Heart left ventricle (tissue), 16 donors: ENCODE results near the gene S100A13. TPM values are rescaled to one million over a fixed set of nuclear protein-coding genes. Genes with fewer than 3 reads are reported as not detected.

ENCODE experiments used
- ATAC-seq, 4 donors: fragments of 200-7000 bp; cut with Tn5 transposase; one replicate each; pipeline ENCODE4 v1.9.1; 2020 to 2022; ENCODE audit warnings: moderate library complexity in 4 of 4, mild to moderate bottlenecking in 3 of 4, moderate number of reproducible peaks in 1 of 4
- DNase-seq, 5 donors: peaks; one replicate each; pipeline ENCODE4 v3.0.0-alpha.2; 2020
- H3K27ac ChIP-seq, 12 donors: fragments of 200-600 bp; sonication (generic) in 4 of 12; one replicate each; pipeline versions ENCODE4 v1.5.0 to v1.8.0; 2016 to 2022; ENCODE audit warnings: mild to moderate bottlenecking in 2 of 12
- H3K27me3 ChIP-seq, 9 donors: fragments of 200-600 bp; sonication (generic) in 2 of 9; one replicate each; pipeline versions ENCODE4 v1.5.1 to v1.8.0; 2016 to 2022; ENCODE audit warnings: mild to moderate bottlenecking in 3 of 9
- H3K36me3 ChIP-seq, 9 donors: fragments of 200-600 bp; sonication (generic) in 2 of 9; one replicate each; pipeline versions ENCODE4 v1.5.0 to v1.8.0; 2018 to 2022; ENCODE audit warnings: mild to moderate bottlenecking in 2 of 9
- H3K4me1 ChIP-seq, 12 donors: fragments of 200-600 bp; sonication (generic) in 4 of 12; one replicate each; pipeline versions ENCODE4 v1.5.0 to v1.8.0; 2016 to 2022; ENCODE audit warnings: mild to moderate bottlenecking in 3 of 12
- H3K4me3 ChIP-seq, 12 donors: fragments of 200-600 bp; sonication (generic) in 4 of 12; one replicate each; pipeline versions ENCODE4 v1.5.0 to v1.8.0; 2017 to 2022; ENCODE audit warnings: mild to moderate bottlenecking in 9 of 12, moderate library complexity in 4 of 12
- H3K9me3 ChIP-seq, 12 donors: fragments of 200-600 bp; sonication (generic) in 4 of 12; one replicate each; pipeline versions ENCODE4 v1.5.0 to v1.8.0; 2016 to 2022; ENCODE audit warnings: mild to moderate bottlenecking in 1 of 12
- POLR2A ChIP-seq, 2 donors: fragments of 450-650 bp; IDR thresholded peaks; one replicate each; pipeline ENCODE4 v1.6.1; 2017; ENCODE audit warnings: antibody characterized with exemption in 2 of 2, mild to moderate bottlenecking in 2 of 2, moderate library complexity in 2 of 2
- WGBS, 4 donors: extraction: QIAGEN DNeasy Blood & Tissue Kit in 2 of 4; methylation state at CpG; one replicate each; pipeline versions ENCODE4 v1.1.5 to v1.1.7; 2013 to 2018; 5-methylcytosine and 5-hydroxymethylcytosine counted together
- intact Hi-C, 10 donors: fragments of 100-400 bp; cut with DNase I; formaldehyde crosslinking; loops; one replicate each; pipeline versions ENCODE4 v1.11.1 to v1.14.2; 2022
- polyA plus RNA-seq, 2 donors: library from polyadenylated mRNA; stranded (reverse); fragments of 200-250 nt; gene quantifications; one replicate each; pipeline ENCODE4 v1.2.3, GENCODE V29; 2013
- total RNA-seq, 9 donors: library from RNA; depleted of rRNA in 2 of 9; stranded (reverse); fragments of >200 nt in 2 of 9; fragmentation: NEBNext Ultra II Directional in 3 of 9; extraction: Animal tissue kit (Norgen Biotek cat#: 25700) in 3 of 9; gene quantifications; one replicate each; pipeline versions ENCODE4 v1.1.0 to v1.2.4, GENCODE V29; 2016 to 2023
- TF ChIP-seq, protein P1 (sequence below), 12 donors: fragments of 200-600 bp; sonication (generic) in 4 of 12; IDR thresholded peaks; one replicate each; pipeline versions ENCODE4 v1.5.0 to v1.8.0; 2018 to 2022; ENCODE audit warnings: antibody characterized with exemption in 12 of 12, mild to moderate bottlenecking in 5 of 12
- donor health status: ischemic (EF 13 %, LVEDD 7.1; RV severe dilation, severe dysfunction).
- donor health status: healthy with polysubstance abuse.
- donor health status: DM: no; HTN: yes; CAD: no.
- donor health status: DM: no; HTN: no; CAD: no.
- donor health status: ischemic (EF 25% LVEDD 6.9; RV normal size, moderate dysfunction).
- donor health status: ischemic (EF 25% LVEDD 5.7; RV mildly dilated, moderate dysfunction).
- donor health status: healthy.
- donor health status: DM: yes; HTN: yes; CAD: no.
- donor health status: ischemic (EF 35%, LVEDD 5.7; RV mildly dilated, moderate dysfunction).
- donor health status: nonischemic (EF 11% LVEDD 7.7; RV severe dilation, severe dysfunction).
- donor health status: DM: yes; HTN: yes; CAD: no.
- donor health status: PGD.
- donor health status: ischemic (EF 29% LVEDD 5.4; RV normal size, mild dysfunction).
- donor health status: nonischemic (EF 23%, LVEDD 6.1; RV moderate dilation, normal function).

The S100A13 gene
- total and polyA plus RNA-seq, 11 donors: 98.1 to 272 (median 138) TPM

DNA sequence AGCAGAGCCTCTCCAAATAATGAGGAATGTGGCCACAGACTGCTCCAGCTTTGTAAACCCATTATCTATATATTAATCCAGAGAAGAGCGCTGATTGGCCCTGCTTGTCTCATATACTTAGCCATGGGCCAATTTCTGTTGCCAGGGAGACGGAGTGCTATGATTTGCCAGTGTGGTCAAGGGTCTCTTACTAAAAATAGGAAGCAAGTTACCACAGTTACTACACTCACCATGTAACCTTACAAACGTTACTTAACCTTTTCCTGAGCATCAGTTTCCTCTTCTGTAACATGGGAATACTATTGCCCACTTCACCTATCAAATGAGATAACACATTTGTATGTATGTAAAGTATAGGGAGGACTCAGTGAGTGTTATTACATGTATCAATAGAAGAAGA lies 54.0 kb downstream of the S100A13 start:
- no peaks in the 10 kb centered on the region for H3K27me3 ChIP-seq
- H3K27ac ChIP-seq: peak overlapping the region in 3 of 12 donors; percentile 30 to 76 (median 36)
- no peak overlapping the region for H3K4me3 ChIP-seq
- intact Hi-C loops: loop anchor here in 9 of 10 donors (2.0 to 10.0 kb wide), 11 partner anchors 39 to 219 kb away; partner anchors contain the start of genes S100A14 (in 5 of the 9), S100A16 (in 2 of the 9), ILF2 (in 1 of the 9) and S100A9 (in 1 of the 9)
- no peak for DNase-seq
- TF ChIP-seq POLR2A (IDR thresholded peaks at IDR 0.05): no peak
- TF ChIP-seq, protein P1, sequence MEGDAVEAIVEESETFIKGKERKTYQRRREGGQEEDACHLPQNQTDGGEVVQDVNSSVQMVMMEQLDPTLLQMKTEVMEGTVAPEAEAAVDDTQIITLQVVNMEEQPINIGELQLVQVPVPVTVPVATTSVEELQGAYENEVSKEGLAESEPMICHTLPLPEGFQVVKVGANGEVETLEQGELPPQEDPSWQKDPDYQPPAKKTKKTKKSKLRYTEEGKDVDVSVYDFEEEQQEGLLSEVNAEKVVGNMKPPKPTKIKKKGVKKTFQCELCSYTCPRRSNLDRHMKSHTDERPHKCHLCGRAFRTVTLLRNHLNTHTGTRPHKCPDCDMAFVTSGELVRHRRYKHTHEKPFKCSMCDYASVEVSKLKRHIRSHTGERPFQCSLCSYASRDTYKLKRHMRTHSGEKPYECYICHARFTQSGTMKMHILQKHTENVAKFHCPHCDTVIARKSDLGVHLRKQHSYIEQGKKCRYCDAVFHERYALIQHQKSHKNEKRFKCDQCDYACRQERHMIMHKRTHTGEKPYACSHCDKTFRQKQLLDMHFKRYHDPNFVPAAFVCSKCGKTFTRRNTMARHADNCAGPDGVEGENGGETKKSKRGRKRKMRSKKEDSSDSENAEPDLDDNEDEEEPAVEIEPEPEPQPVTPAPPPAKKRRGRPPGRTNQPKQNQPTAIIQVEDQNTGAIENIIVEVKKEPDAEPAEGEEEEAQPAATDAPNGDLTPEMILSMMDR (IDR thresholded peaks at IDR 0.05): no peak
- 76 to 87% (median 80%) methylated on average over 3 of the region's 3 CpGs for WGBS, 4 donors
- no peaks in the 10 kb centered on the region for H3K36me3 ChIP-seq
- peaks cover 0 to 28% (median 11%) of the 10 kb centered on the region in 12 donors for H3K4me1 ChIP-seq
- ATAC-seq: no peak
- H3K9me3 ChIP-seq: no peaks in the 10 kb centered on the region

DNA sequence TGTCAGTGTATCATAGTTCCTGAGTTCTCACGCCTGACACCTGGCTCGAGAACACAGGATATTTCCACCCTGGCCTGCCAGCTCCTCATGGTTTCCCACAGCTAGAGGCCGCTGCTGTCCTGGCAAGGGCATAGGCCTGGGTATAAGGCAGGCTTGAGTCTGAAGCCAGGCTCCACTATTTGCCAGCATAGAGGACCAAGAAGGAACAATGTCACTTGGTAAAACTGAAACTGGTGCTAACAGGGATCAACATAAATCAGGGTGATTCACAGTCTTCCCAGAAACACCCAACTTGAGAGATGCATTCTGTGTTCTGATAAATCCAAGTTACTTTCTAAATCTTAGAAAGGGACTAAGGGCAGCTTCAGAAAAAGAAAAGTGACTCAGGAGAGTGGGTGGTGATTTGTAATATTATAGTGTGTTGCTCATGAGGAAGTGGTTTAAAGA lies 54.7 kb downstream of the S100A13 start:
- intact Hi-C loops: loop anchor here in 9 of 10 donors (1.0 to 10.0 kb wide), 13 partner anchors 40 to 218 kb away; partner anchors contain the start of genes S100A14 (in 5 of the 9), S100A16 (in 2 of the 9), ILF2 (in 1 of the 9) and S100A9 (in 1 of the 9)
- Histone ChIP-seq H3K9me3 (no peaks in the 10 kb centered on the region), H3K4me3 (no peak overlapping the region), H3K4me1 (peaks cover 0 to 36% (median 18%) of the 10 kb centered on the region in 12 donors), H3K27me3 (no peaks in the 10 kb centered on the region), H3K27ac (peak overlapping the region in 11 of 12 donors; percentile 20 to 76 (median 41)), H3K36me3 (no peaks in the 10 kb centered on the region)
- ATAC-seq (peak; percentile 89 to 93 (median 92)), DNase-seq (peak; percentile 81 to 87 (median 86))
- TF ChIP-seq POLR2A (IDR thresholded peaks at IDR 0.05): no peak
- TF ChIP-seq, protein P1 (IDR thresholded peaks at IDR 0.05): peak; percentile 71 to 91 (median 82)
- whole genome bisulfite sequencing, 4 donors: 10 to 16% (median 14%) methylated on average over 3 of the region's 3 CpGs

DNA sequence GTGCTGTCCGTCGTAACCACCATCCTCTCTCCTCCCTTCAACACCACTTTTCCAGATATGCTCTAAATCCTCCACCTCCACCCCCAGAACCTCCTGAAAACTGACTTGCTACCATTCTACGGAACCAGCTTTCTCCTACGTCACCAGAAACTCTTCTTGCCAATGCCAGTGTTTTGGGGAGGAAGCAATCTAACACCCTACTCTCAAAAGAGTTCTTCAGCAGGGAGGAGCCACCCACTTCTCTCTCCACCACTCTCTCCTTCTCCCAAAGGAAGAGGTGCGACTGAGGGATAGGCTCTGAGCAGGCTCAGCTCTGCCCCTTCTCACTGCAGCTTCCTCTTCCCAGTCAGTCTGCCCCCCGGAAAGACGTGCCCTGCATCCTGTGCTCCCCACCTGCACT lies 55.6 kb downstream of the S100A13 start:
- intact Hi-C loops: loop anchor here in 9 of 10 donors (1.0 to 10.0 kb wide), 13 partner anchors 41 to 217 kb away; partner anchors contain the start of genes S100A14 (in 5 of the 9), S100A16 (in 2 of the 9), ILF2 (in 1 of the 9) and S100A9 (in 1 of the 9)
- WGBS, 4 donors: 69 to 81% (median 73%) methylated on average over 7 of the region's 7 CpGs
- Histone ChIP-seq H3K27me3 (no peaks in the 10 kb centered on the region), H3K27ac (peak overlapping the region in 2 of 12 donors; percentile 36 to 76), H3K9me3 (no peaks in the 10 kb centered on the region), H3K36me3 (no peaks in the 10 kb centered on the region), H3K4me1 (peaks cover 6 to 44% (median 26%) of the 10 kb centered on the region in 12 donors), H3K4me3 (no peak overlapping the region)
- DNase-seq (no peak), ATAC-seq (no peak)
- TF ChIP-seq, protein P1 (IDR thresholded peaks at IDR 0.05): no peak

DNA sequence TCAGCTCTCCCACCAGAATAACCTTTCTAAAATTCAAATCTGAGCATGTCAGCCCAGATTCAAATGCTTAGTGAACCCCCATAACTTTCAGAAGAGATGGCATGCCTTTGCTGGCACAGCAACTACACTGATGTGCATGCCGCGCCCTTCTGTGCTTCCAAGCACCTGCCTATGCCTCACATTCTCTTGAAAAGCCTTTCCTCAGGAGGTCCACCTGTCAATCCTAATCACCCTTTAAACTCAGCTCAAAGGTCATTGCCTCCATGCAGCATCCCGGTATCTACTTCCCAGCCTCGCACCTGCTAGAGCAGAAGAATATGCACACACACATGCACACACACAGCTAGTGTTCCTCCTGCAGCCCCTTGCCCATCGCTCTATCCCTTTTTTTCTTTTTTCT lies 56.4 kb downstream of the S100A13 start:
- Histone ChIP-seq H3K27ac (no peak overlapping the region), H3K36me3 (no peaks in the 10 kb centered on the region), H3K9me3 (no peaks in the 10 kb centered on the region), H3K27me3 (no peaks in the 10 kb centered on the region), H3K4me1 (peaks cover 7 to 53% (median 33%) of the 10 kb centered on the region in 12 donors), H3K4me3 (no peak overlapping the region)
- DNase-seq (no peak), ATAC-seq (no peak)
- intact Hi-C loops: loop anchor here in 7 of 10 donors (5.0 to 10.0 kb wide), 9 partner anchors 41 to 216 kb away; partner anchors contain the start of genes S100A14 (in 3 of the 7), S100A16 (in 2 of the 7), ILF2 (in 1 of the 7) and S100A9 (in 1 of the 7)
- TF ChIP-seq POLR2A (IDR thresholded peaks at IDR 0.05): no peak
- TF ChIP-seq, protein P1 (IDR thresholded peaks at IDR 0.05): no peak
- WGBS, 4 donors: 94 to 97% (median 95%) methylated on average over 5 of the region's 5 CpGs
